ENCODE results near the gene BPIFB4. TPM values are rescaled to one million over a fixed set of nuclear protein-coding genes. Genes with fewer than 3 reads are reported as not detected.

BPIFB4 gene
- total RNA-seq, 1 experiment from 2014 or later = not detected

- intact Hi-C loops (cut with micrococcal nuclease; ENCODE audit: unreplicated experiment) = no loop called here
- ChIA-PET CTCF (interaction anchor here (0.8 kb wide), 1 partner anchor 51 kb away, joined by 3 read pairs; no protein-coding TSS in a partner anchor), POLR2A (no interaction called here)
- no peaks in the 10 kb centered on the region for H3K9me3 ChIP-seq (ENCODE audit: control insufficient read depth, insufficient read depth, low read depth, low read length)
- ATAC-seq (no peak), DNase-seq (ENCODE audit: low read depth, low spot score) (no peak)
- H3K4me3 ChIP-seq (ENCODE audit: low read depth in 2 of 2, low read length in 2 of 2) = no peak overlapping the region
- no peaks in the 10 kb centered on the region for H3K36me3 ChIP-seq (ENCODE audit: control insufficient read depth, insufficient read depth, low read length)
- no peak for TF ChIP-seq POLR2AphosphoS5 (IDR thresholded peaks at IDR 0.05; ENCODE audit: low read depth, low read length)
- no peak for TF ChIP-seq TCF7L2 (IDR thresholded peaks at IDR 0.05; ENCODE audit: low read depth, low read length)
- no peak for TF ChIP-seq REST (IDR thresholded peaks at IDR 0.05; ENCODE audit: insufficient read depth in 1 of 2, low read depth in 2 of 2, low read length in 1 of 2)
- no peak for TF ChIP-seq SIN3A (IDR thresholded peaks at IDR 0.05; ENCODE audit: borderline replicate concordance, insufficient read depth, low read depth, low read length)
- TF ChIP-seq, protein P1, sequence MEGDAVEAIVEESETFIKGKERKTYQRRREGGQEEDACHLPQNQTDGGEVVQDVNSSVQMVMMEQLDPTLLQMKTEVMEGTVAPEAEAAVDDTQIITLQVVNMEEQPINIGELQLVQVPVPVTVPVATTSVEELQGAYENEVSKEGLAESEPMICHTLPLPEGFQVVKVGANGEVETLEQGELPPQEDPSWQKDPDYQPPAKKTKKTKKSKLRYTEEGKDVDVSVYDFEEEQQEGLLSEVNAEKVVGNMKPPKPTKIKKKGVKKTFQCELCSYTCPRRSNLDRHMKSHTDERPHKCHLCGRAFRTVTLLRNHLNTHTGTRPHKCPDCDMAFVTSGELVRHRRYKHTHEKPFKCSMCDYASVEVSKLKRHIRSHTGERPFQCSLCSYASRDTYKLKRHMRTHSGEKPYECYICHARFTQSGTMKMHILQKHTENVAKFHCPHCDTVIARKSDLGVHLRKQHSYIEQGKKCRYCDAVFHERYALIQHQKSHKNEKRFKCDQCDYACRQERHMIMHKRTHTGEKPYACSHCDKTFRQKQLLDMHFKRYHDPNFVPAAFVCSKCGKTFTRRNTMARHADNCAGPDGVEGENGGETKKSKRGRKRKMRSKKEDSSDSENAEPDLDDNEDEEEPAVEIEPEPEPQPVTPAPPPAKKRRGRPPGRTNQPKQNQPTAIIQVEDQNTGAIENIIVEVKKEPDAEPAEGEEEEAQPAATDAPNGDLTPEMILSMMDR (IDR thresholded peaks at IDR 0.05) = no peak
- H3K27ac ChIP-seq (ENCODE audit: low read length) = no peak overlapping the region
- peaks cover 4% of the 10 kb centered on the region; the same call in 1 of the 2 replicates for H3K27me3 ChIP-seq (ENCODE audit: control insufficient read depth, insufficient read depth, low read length)
- H3K4me1 ChIP-seq (ENCODE audit: control insufficient read depth, insufficient read depth, low read length) = no peaks in the 10 kb centered on the region
- BruUV-seq (replicated peaks) = no TSS peak
- in situ Hi-C loops (cut with HindIII; ENCODE audit: low pct_unique_long_range_greater_than_20kb, low sequenced_read_pairs) = no loop called here
Observed at GRCh38 chr20:33042430-33042829, 37.0 kb upstream of the BPIFB4 start.

- no peaks in the 10 kb centered on the region for H3K36me3 ChIP-seq (ENCODE audit: control insufficient read depth, insufficient read depth, low read length)
- in situ Hi-C loops (cut with HindIII; ENCODE audit: low pct_unique_long_range_greater_than_20kb, low sequenced_read_pairs) = no loop called here
- H3K27ac ChIP-seq (ENCODE audit: low read length) = no peak overlapping the region
- ChIA-PET CTCF (no interaction called here), POLR2A (no interaction called here)
- TF ChIP-seq POLR2AphosphoS5 (IDR thresholded peaks at IDR 0.05; ENCODE audit: low read depth, low read length) (no peak), SIN3A (IDR thresholded peaks at IDR 0.05; ENCODE audit: borderline replicate concordance, insufficient read depth, low read depth, low read length) (no peak), TCF7L2 (IDR thresholded peaks at IDR 0.05; ENCODE audit: low read depth, low read length) (no peak), REST (IDR thresholded peaks at IDR 0.05; ENCODE audit: insufficient read depth in 1 of 2, low read depth in 2 of 2, low read length in 1 of 2) (no peak)
- TF ChIP-seq, protein P1 (IDR thresholded peaks at IDR 0.05) = no peak
- H3K4me1 ChIP-seq (ENCODE audit: control insufficient read depth, insufficient read depth, low read length) = no peaks in the 10 kb centered on the region
- no TSS peak for BruUV-seq (replicated peaks)
- H3K4me3 ChIP-seq (ENCODE audit: low read depth in 2 of 2, low read length in 2 of 2) = no peak overlapping the region
- peaks cover 2% of the 10 kb centered on the region; the same call in 1 of the 2 replicates for H3K27me3 ChIP-seq (ENCODE audit: control insufficient read depth, insufficient read depth, low read length)
- intact Hi-C loops (cut with micrococcal nuclease; ENCODE audit: unreplicated experiment) = no loop called here
- DNase-seq (ENCODE audit: low read depth, low spot score) (no peak), ATAC-seq (no peak)
- H3K9me3 ChIP-seq (ENCODE audit: control insufficient read depth, insufficient read depth, low read depth, low read length) = no peaks in the 10 kb centered on the region
Observed at GRCh38 chr20:33042983-33043730, 36.3 kb upstream of the BPIFB4 start.
